GM21526 (cell line): Measurements from ENCODE around the gene SLC39A10.

Experiments
- ATAC-seq: cut with Tn5 transposase; IDR thresholded peaks from one replicate; pipeline ENCODE4 v1.9.1; 2021; ENCODE audit warnings: moderate library complexity; ENCODE audit not compliant: unreplicated experiment, low FRiP score

Gene SLC39A10

GRCh38 chr2:195716466-195716865 is 59.4 kb downstream of the SLC39A10 start:
- ATAC-seq: no peak

GRCh38 chr2:195721042-195721441 is 64.0 kb downstream of the SLC39A10 start:
- no peak for ATAC-seq

GRCh38 chr2:195722075-195722474 is 65.0 kb downstream of the SLC39A10 start:
- ATAC-seq: no peak

GRCh38 chr2:195727106-195727505 is 70.1 kb downstream of the SLC39A10 start:
- no peak for ATAC-seq

- ATAC-seq: no peak
These were observed 73.9 kb downstream of the SLC39A10 start for GRCh38 chr2:195730912-195731311.

- no peak for ATAC-seq
These were observed 75.5 kb downstream of the SLC39A10 start for GRCh38 chr2:195732574-195732973.

- ATAC-seq: no peak
These were observed 76.8 kb downstream of the SLC39A10 start for GRCh38 chr2:195733831-195734230.

GRCh38 chr2:195734395-195734794 is 77.4 kb downstream of the SLC39A10 start:
- ATAC-seq: no peak

GRCh38 chr2:195734931-195735330 is 77.9 kb downstream of the SLC39A10 start:
- ATAC-seq: no peak

- no peak for ATAC-seq
These were observed 78.3 kb downstream of the SLC39A10 start for GRCh38 chr2:195735347-195735746.

GRCh38 chr2:195737511-195738325 is 80.7 kb downstream of the SLC39A10 start:
- ATAC-seq: no peak

- ATAC-seq: no peak
These were observed 84.2 kb downstream of the SLC39A10 start for GRCh38 chr2:195741191-195741590.

- no peak for ATAC-seq
These were observed 99.4 kb downstream of the SLC39A10 start for GRCh38 chr2:195756218-195756942.

- ATAC-seq: no peak
These were observed 101.8 kb downstream of the SLC39A10 start for GRCh38 chr2:195758846-195759245.

- ATAC-seq: no peak
These were observed 102.9 kb downstream of the SLC39A10 start for GRCh38 chr2:195759877-195760276.

GRCh38 chr2:195763866-195764265 is 106.8 kb downstream of the SLC39A10 start:
- ATAC-seq: no peak

- no peak for ATAC-seq
These were observed 109.7 kb downstream of the SLC39A10 start for GRCh38 chr2:195766691-195767090.

- no peak for ATAC-seq
These were observed 111.4 kb downstream of the SLC39A10 start for GRCh38 chr2:195768431-195768830.

GRCh38 chr2:195769975-195770374 is 112.9 kb downstream of the SLC39A10 start:
- no peak for ATAC-seq

GRCh38 chr2:195779491-195779890 is 122.5 kb downstream of the SLC39A10 start:
- ATAC-seq: no peak

GRCh38 chr2:195782156-195782555 is 125.1 kb downstream of the SLC39A10 start:
- no peak for ATAC-seq
